GM12873 (cell line): ENCODE results near the gene TMEM181.

Source experiments
- TF ChIP-seq, protein P1 (sequence below): IDR thresholded peaks from 2 replicates; pipeline ENCODE4 v1.5.1; 2012; ENCODE audit warnings: low read depth, mild to moderate bottlenecking, moderate library complexity, low read length, control low read depth; ENCODE audit not compliant: insufficient read depth; ENCODE audit errors: missing control alignments

Gene TMEM181

GRCh38 chr6:158631678-158632537, 72.0 kb downstream of the TMEM181 start:
- TF ChIP-seq, protein P1, sequence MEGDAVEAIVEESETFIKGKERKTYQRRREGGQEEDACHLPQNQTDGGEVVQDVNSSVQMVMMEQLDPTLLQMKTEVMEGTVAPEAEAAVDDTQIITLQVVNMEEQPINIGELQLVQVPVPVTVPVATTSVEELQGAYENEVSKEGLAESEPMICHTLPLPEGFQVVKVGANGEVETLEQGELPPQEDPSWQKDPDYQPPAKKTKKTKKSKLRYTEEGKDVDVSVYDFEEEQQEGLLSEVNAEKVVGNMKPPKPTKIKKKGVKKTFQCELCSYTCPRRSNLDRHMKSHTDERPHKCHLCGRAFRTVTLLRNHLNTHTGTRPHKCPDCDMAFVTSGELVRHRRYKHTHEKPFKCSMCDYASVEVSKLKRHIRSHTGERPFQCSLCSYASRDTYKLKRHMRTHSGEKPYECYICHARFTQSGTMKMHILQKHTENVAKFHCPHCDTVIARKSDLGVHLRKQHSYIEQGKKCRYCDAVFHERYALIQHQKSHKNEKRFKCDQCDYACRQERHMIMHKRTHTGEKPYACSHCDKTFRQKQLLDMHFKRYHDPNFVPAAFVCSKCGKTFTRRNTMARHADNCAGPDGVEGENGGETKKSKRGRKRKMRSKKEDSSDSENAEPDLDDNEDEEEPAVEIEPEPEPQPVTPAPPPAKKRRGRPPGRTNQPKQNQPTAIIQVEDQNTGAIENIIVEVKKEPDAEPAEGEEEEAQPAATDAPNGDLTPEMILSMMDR = no peak

DNA sequence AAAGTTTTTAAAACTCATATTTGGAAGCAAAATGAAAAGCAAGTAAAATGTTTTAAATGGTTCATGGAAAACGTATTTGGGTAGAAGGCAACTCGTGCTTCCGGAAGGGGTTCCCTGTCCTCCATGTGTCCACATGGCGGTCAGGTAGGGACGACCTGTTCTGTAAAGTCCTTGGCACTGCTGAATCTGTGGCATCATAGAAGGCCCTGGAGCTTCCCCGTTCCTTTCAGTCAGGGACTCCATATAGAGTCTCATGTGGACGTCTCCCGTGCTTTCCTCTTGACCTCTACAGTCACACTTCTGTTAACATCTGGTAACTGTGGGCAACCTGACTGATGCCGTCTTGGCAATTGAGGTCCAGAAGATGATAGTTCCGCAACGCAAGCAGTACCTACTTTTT, 73.2 kb downstream of the TMEM181 start:
- TF ChIP-seq, protein P1 = no peak

DNA sequence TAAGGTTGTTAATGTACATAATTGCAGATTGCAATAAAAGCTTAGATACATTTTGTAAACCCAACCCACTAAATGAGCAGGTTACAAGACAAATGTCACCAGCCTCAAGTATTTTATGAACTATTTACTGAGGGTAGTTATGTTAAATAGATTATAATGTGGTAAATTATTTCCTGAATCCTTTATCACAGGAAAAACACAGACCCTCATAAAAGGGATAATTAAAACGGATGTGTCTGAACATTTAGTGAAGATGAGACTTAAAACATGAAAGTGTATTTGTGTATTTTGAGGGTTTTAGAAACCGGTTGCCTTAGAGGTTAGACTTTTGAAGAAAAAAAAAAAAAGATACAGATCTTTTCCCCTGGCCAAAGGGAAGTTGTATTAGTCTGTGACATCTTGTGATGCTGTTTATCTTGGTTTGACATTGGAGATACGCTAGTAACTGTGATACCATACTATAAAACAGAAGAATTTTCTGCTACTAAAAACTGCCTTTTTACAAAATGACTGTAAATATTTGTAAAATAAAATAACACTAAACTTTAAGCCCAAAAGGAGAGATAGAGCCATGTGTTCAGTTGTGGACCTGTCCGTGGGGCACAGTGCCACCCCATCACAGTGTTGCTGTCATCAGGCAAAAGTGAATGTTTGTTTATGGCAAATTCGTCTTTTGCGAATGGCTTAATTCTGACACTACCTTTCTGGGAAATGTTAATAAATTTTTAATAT, 75.0 kb downstream of the TMEM181 start:
- TF ChIP-seq, protein P1 = no peak

GRCh38 chr6:158635427-158636073, 75.7 kb downstream of the TMEM181 start:
- TF ChIP-seq, protein P1 = no peak

DNA sequence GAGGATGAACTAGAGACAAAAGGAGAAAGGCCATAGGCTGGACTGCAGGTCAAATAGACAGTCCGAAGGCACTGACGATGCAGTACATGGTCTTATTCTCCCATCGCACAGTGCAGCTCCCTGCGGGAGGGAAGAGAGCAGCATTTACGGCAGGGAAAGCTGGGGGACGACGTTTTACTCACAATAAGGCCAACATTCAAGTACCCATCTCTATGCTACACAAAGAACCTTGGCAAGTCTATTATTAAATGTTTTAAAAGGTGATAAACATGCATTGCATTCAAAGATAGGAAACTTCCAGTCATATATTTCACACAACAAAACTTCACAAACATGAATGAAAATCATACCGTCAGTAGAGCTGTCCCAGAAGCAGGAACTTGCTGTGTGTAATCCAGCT, 76.9 kb downstream of the TMEM181 start:
- TF ChIP-seq, protein P1 = no peak

- TF ChIP-seq, protein P1 = no peak
Observed at GRCh38 chr6:158638324-158638854, 78.5 kb downstream of the TMEM181 start.

DNA sequence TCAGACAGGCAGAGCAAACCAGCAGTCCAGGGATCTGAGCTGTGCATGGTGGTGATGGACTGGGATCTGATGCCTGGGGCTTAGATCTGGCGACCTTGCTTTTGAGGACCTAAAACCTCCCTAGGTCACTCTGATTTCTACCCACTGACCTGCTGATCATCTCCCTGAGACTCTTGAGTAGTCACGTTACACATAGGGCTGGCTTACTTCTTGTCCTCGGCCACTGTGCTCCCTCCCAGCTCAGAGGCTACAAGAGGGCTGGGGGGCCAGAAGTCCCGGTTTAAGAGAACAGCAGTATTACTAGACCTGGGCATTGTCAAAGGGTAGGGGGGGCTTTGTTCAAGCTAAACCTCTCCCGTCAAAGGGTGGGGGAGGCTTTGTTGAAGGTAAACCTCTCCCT, 79.2 kb downstream of the TMEM181 start:
- TF ChIP-seq, protein P1 = no peak
